Liver (tissue), 9 donors: Measurements from ENCODE around the gene ARHGAP8. TPM values are rescaled to one million over a fixed set of nuclear protein-coding genes. Genes with fewer than 3 reads are reported as not detected.
"Not testable (repeated sequence)": the region's sequence is repeated elsewhere in the genome, so short reads cannot be mapped to it uniquely, and the experiment has no call there.

Source experiments
- DNase-seq: peaks from one replicate; pipeline ENCODE4 v3.0.0-alpha.2; 2017; ENCODE audit warnings: low spot score
- H3K27ac ChIP-seq, 2 donors: one replicate each; pipeline ENCODE4 v1.7.0; 2013; ENCODE audit warnings: inconsistent platforms in 2 of 2, low read length in 2 of 2, control low read depth in 1 of 2, low read depth in 1 of 2, mild to moderate bottlenecking in 1 of 2
- H3K27me3 ChIP-seq, 4 donors: one replicate each; pipeline versions ENCODE4 v1.6.1 to v1.7.0; 2013; ENCODE audit warnings: low read length in 3 of 4, inconsistent platforms in 1 of 4, mild to moderate bottlenecking in 1 of 4, moderate library complexity in 1 of 4; ENCODE audit not compliant: control insufficient read depth in 4 of 4, insufficient read depth in 4 of 4
- H3K36me3 ChIP-seq, 4 donors: one replicate each; pipeline versions ENCODE4 v1.6.1 to v1.7.0; 2013; ENCODE audit warnings: low read length in 3 of 4, mild to moderate bottlenecking in 3 of 4, low read depth in 1 of 4, moderate library complexity in 1 of 4; ENCODE audit not compliant: control insufficient read depth in 4 of 4, insufficient read depth in 3 of 4
- H3K4me1 ChIP-seq, 4 donors: one replicate each; pipeline versions ENCODE4 v1.6.1 to v1.7.0; 2013; ENCODE audit warnings: low read length in 3 of 4, mild to moderate bottlenecking in 3 of 4, moderate library complexity in 1 of 4; ENCODE audit not compliant: control insufficient read depth in 4 of 4, insufficient read depth in 4 of 4
- H3K4me3 ChIP-seq, 3 donors: one replicate each; pipeline versions ENCODE4 v1.6.1 to v1.7.0; 2013; ENCODE audit warnings: low read length in 3 of 3, control low read depth in 1 of 3, low read depth in 1 of 3, mild to moderate bottlenecking in 1 of 3
- H3K9ac ChIP-seq, 2 donors: one replicate each; pipeline ENCODE4 v1.7.0; 2013; ENCODE audit warnings: low read length in 2 of 2, mild to moderate bottlenecking in 2 of 2, moderate library complexity in 2 of 2, control low read depth in 1 of 2, low read depth in 1 of 2
- H3K9me3 ChIP-seq, 4 donors: one replicate each; pipeline versions ENCODE4 v1.6.1 to v1.7.0; 2013; ENCODE audit warnings: low read length in 3 of 4; ENCODE audit not compliant: control insufficient read depth in 4 of 4
- ATF3 ChIP-seq: IDR thresholded peaks from 2 replicates; pipeline ENCODE4 v1.6.1; 2016; ENCODE audit warnings: antibody characterized with exemption
- CTCF ChIP-seq: fragments of 150-350 bp; IDR thresholded peaks from 2 replicates; pipeline ENCODE4 v1.5.1; 2017; ENCODE audit warnings: improper control_type of control experiment, low read depth, low read length; ENCODE audit not compliant: missing input control
- EGR1 ChIP-seq, 2 donors: IDR thresholded peaks; 2 replicates each; pipeline ENCODE4 v1.6.1; 2016 to 2018; ENCODE audit warnings: antibody characterized with exemption in 2 of 2, low read depth in 2 of 2
- FOXA1 ChIP-seq: IDR thresholded peaks from 2 replicates; pipeline ENCODE4 v1.6.1; 2016; ENCODE audit warnings: antibody characterized with exemption
- FOXA2 ChIP-seq: IDR thresholded peaks from 2 replicates; pipeline ENCODE4 v1.6.1; 2016; ENCODE audit warnings: antibody characterized with exemption
- GABPA ChIP-seq, 2 donors: IDR thresholded peaks in 1 of 2; conservative IDR thresholded peaks in 1 of 2; 2 replicates each; pipeline ENCODE4 v1.6.1; 2016; ENCODE audit warnings: antibody characterized with exemption in 2 of 2, mild to moderate bottlenecking in 1 of 2, moderate library complexity in 1 of 2
- HNF4G ChIP-seq: IDR thresholded peaks from 2 replicates; pipeline ENCODE4 v1.6.1; 2016; ENCODE audit warnings: antibody characterized with exemption
- JUND ChIP-seq, 2 donors: IDR thresholded peaks; 2 replicates each; pipeline ENCODE4 v1.6.1; 2016; ENCODE audit warnings: antibody characterized with exemption in 2 of 2
- MAX ChIP-seq: IDR thresholded peaks from 2 replicates; pipeline ENCODE4 v1.6.1; 2016; ENCODE audit warnings: antibody characterized with exemption
- NR2F2 ChIP-seq: IDR thresholded peaks from 2 replicates; pipeline ENCODE4 v1.6.1; 2016; ENCODE audit warnings: antibody characterized with exemption
- RAD21 ChIP-seq, 2 donors: IDR thresholded peaks; 2 replicates each; pipeline ENCODE4 v1.6.1; 2016; ENCODE audit warnings: antibody characterized with exemption in 2 of 2, mild to moderate bottlenecking in 2 of 2
- REST ChIP-seq: IDR thresholded peaks from 2 replicates; pipeline ENCODE4 v1.6.1; 2016; ENCODE audit warnings: antibody characterized with exemption, mild to moderate bottlenecking
- RXRA ChIP-seq, 2 donors: IDR thresholded peaks; 2 replicates each; pipeline ENCODE4 v1.6.1; 2017 to 2018; ENCODE audit warnings: antibody characterized with exemption in 2 of 2, mild to moderate bottlenecking in 1 of 2
- SP1 ChIP-seq: IDR thresholded peaks from 2 replicates; pipeline ENCODE4 v1.6.1; 2018; ENCODE audit warnings: antibody characterized with exemption, mild to moderate bottlenecking
- TAF1 ChIP-seq: conservative IDR thresholded peaks from 2 replicates; pipeline ENCODE4 v1.6.1; 2016; ENCODE audit warnings: antibody characterized with exemption, mild to moderate bottlenecking
- YY1 ChIP-seq: IDR thresholded peaks from 2 replicates; pipeline ENCODE4 v1.6.1; 2016; ENCODE audit warnings: antibody characterized with exemption, mild to moderate bottlenecking
- ZBTB33 ChIP-seq: IDR thresholded peaks from 2 replicates; pipeline ENCODE4 v1.6.1; 2016; ENCODE audit warnings: antibody characterized with exemption
- WGBS: extraction: QIAGEN DNeasy Blood & Tissue Kit; methylation state at CpG from one replicate; pipeline ENCODE4 v1.1.7; 2013; 5-methylcytosine and 5-hydroxymethylcytosine counted together
- polyA plus RNA-seq, 2 donors: library from polyadenylated mRNA; stranded (reverse) in 1 of 2; unstranded in 1 of 2; fragments of 200-250 nt in 1 of 2; fragments of >200 nt in 1 of 2; fragmentation: Nextera tagmentation in 1 of 2; extraction: Ambion mirVana in 1 of 2; gene quantifications; one replicate each; pipeline versions ENCODE4 v1.2.1 to v1.2.3, GENCODE V29; 2013 to 2015
- total RNA-seq, 2 donors: library from RNA; depleted of rRNA; stranded (reverse); fragments of >200 nt; gene quantifications; one replicate each; pipeline ENCODE4 v1.2.3, GENCODE V29; 2014
- donor health status: healthy.
- donor health status: healthy.
- donor health status: healthy.
- donor health status: healthy.
- donor health status: healthy.

Gene ARHGAP8
- total and polyA plus RNA-seq, 4 donors = 0.58 to 1.8 (median 1.1) TPM

GRCh38 chr22:44745853-44746789 lies 6.3 kb upstream of the ARHGAP8 start:
- no peak for TF ChIP-seq MAX
- TF ChIP-seq RXRA (IDR thresholded peaks at IDR 0.05) = no peak
- TF ChIP-seq TAF1 = no peak
- no peak for TF ChIP-seq REST
- TF ChIP-seq YY1 = no peak
- no peak for TF ChIP-seq ZBTB33
- no peak for TF ChIP-seq JUND (IDR thresholded peaks at IDR 0.05)
- no peak for TF ChIP-seq FOXA1
- TF ChIP-seq ATF3 = no peak
- TF ChIP-seq SP1 = no peak
- TF ChIP-seq GABPA (IDR thresholded peaks at IDR 0.05 in 1 of 2, conservative IDR thresholded peaks at IDR 0.05 in 1 of 2) = no peak
- TF ChIP-seq CTCF = no peak
- no peak for TF ChIP-seq EGR1 (IDR thresholded peaks at IDR 0.05; ENCODE audit: low read depth in 2 of 2)
- TF ChIP-seq HNF4G = no peak
- TF ChIP-seq NR2F2 = no peak
- TF ChIP-seq RAD21 (IDR thresholded peaks at IDR 0.05) = no peak
- TF ChIP-seq FOXA2 = no peak
- H3K27ac ChIP-seq = no peak overlapping the region
- whole genome bisulfite sequencing = 55% methylated on average over 13 of the region's 13 CpGs

GRCh38 chr22:44747784-44748127 lies 4.6 kb upstream of the ARHGAP8 start:
- H3K9me3 ChIP-seq, H3K4me1 ChIP-seq, H3K27ac ChIP-seq, H3K27me3 ChIP-seq, DNase-seq, H3K4me3 ChIP-seq, H3K36me3 ChIP-seq, H3K9ac ChIP-seq: not testable (repeated sequence)
- WGBS = 95% methylated on average over 4 of the region's 4 CpGs

More at GRCh38 chr22:44745853-44746789, 6.3 kb upstream of the ARHGAP8 start:
- Histone ChIP-seq H3K4me1 (peaks cover 0 to 5% (median 0%) of the 10 kb centered on the region in 4 donors), H3K27me3 (no peaks in the 10 kb centered on the region), H3K9ac (no peak overlapping the region), H3K36me3 (no peaks in the 10 kb centered on the region), H3K9me3 (no peaks in the 10 kb centered on the region), H3K4me3 (no peak overlapping the region)
- DNase-seq = no peak
